GM23248 (cell line): Measurements from ENCODE around the gene PRKCA.

ENCODE experiments used
- EZH2 ChIP-seq: fragments of 200-600 bp; sonication (generic); IDR thresholded peaks from 2 replicates; pipeline ENCODE4 v1.6.1; 2018; ENCODE audit warnings: antibody characterized with exemption, mild to moderate bottlenecking; ENCODE audit not compliant: insufficient read depth, poor library complexity, severe bottlenecking
- EZH2phosphoT487 ChIP-seq: fragments of 200-600 bp; sonication (generic); IDR thresholded peaks from 2 replicates; pipeline ENCODE4 v1.6.1; 2018; ENCODE audit warnings: antibody characterized with exemption, moderate library complexity, mild to moderate bottlenecking, low read depth; ENCODE audit not compliant: insufficient read depth

GRCh38 chr17:66835476-66835875, 533.1 kb downstream of the PRKCA start:
- TF ChIP-seq EZH2 (no peak), EZH2phosphoT487 (no peak)
